HepG2 (cell line): Measurements from ENCODE around the gene GALNT10. TPM values are rescaled to one million over a fixed set of nuclear protein-coding genes. Genes with fewer than 3 reads are reported as not detected.

Source experiments
- ATAC-seq: fragments of 200-7000 bp; cut with Tn5 transposase; 3 replicates; pipeline ENCODE4 v1.9.1; 2020; ENCODE audit warnings: mild to moderate bottlenecking, moderate library complexity
- BruUV-seq: library from RNA; stranded (reverse); fragments of 400-500 nt; replicated peaks from 2 replicates; lab custom pipeline; 2021; lab: Mats Ljungman, UMichigan
- CTCF ChIA-PET: fragments of 300-600 bp; formaldehyde crosslinking; extraction: SDS; loops from one replicate; lab custom pipeline; 2021; ENCODE audit warnings: low total read pairs, inconsistent platforms, low intra/inter-chr PET ratio; lab: Yijun Ruan, JAX
- POLR2A ChIA-PET: fragments of 350-600 bp; sonication (Branson Sonifier 250); formaldehyde crosslinking; loops from one replicate; lab custom pipeline; 2020; ENCODE audit warnings: antibody characterized with exemption, inconsistent platforms; lab: Yijun Ruan, JAX
- DNase-seq: peaks from one replicate; pipeline ENCODE4 v3.0.0-alpha.2; 2015; ENCODE audit warnings: low spot score
- FAIRE-seq: peaks from 3 replicates; lab custom pipeline; 2011; peaks lifted over from hg19 to GRCh38; lab: Jason Lieb, UNC
- H2AFZ ChIP-seq: one replicate; pipeline ENCODE4 v1.6.1; 2011; ENCODE audit warnings: low read length, inconsistent platforms
- H3K27ac ChIP-seq: fragments of 300-600 bp; 3 replicates; pipeline ENCODE4 v1.8.0; 2011; ENCODE audit warnings: mixed run types, mild to moderate bottlenecking, mixed read lengths, low read length, inconsistent platforms; ENCODE audit not compliant: insufficient read depth; ENCODE audit errors: extremely low read length
- H3K27me3 ChIP-seq, 2 experiments: fragments of 200-600 bp in 1 of 2; 2 replicates in 1 of 2; 3 replicates in 1 of 2; pipeline versions ENCODE4 v1.6.0 to v1.8.0; 2011; ENCODE audit warnings: low read length in 2 of 2, mild to moderate bottlenecking in 2 of 2, moderate library complexity in 2 of 2, inconsistent platforms in 1 of 2; ENCODE audit not compliant: insufficient read depth in 2 of 2, control insufficient read depth in 1 of 2
- H3K36me3 ChIP-seq, 2 experiments: fragments of 200-600 bp in 1 of 2; replicated peaks in 1 of 2; 2 replicates in 1 of 2; 3 replicates in 1 of 2; pipeline versions ENCODE4 v1.5.1 to v1.8.0; 2011; ENCODE audit warnings: low read length in 2 of 2, inconsistent platforms in 1 of 2; ENCODE audit not compliant: insufficient read depth in 2 of 2, control insufficient read depth in 1 of 2
- H3K4me1 ChIP-seq: 2 replicates; pipeline ENCODE4 v1.5.1; 2012; ENCODE audit warnings: low read length, inconsistent platforms; ENCODE audit not compliant: insufficient read depth
- H3K4me2 ChIP-seq: 2 replicates; pipeline ENCODE4 v1.6.0; 2011; ENCODE audit warnings: low read depth, low read length, inconsistent platforms
- H3K4me3 ChIP-seq, 3 experiments: fragments of 200-600 bp in 1 of 3; sonication (generic), shearing (Covaris generic) in 1 of 3; replicated peaks in 1 of 3; 2 replicates each; pipeline ENCODE4 v1.5.1; 2011 to 2016; ENCODE audit warnings: low read length in 3 of 3, inconsistent platforms in 2 of 3, low read depth in 2 of 3, mild to moderate bottlenecking in 2 of 3, control low read depth in 1 of 3, mixed read lengths in 1 of 3; ENCODE audit not compliant: insufficient read depth in 1 of 3
- H3K79me2 ChIP-seq: one replicate; pipeline ENCODE4 v1.6.1; 2011; ENCODE audit warnings: low read length, inconsistent platforms; ENCODE audit not compliant: insufficient read depth
- H3K9ac ChIP-seq: 2 replicates; pipeline ENCODE4 v1.6.0; 2011; ENCODE audit warnings: mild to moderate bottlenecking, low read depth, low read length, inconsistent platforms; ENCODE audit not compliant: insufficient read depth
- H3K9me3 ChIP-seq: 2 replicates; pipeline ENCODE4 v1.5.1; 2012; ENCODE audit warnings: mild to moderate bottlenecking, low read length
- H4K20me1 ChIP-seq: 2 replicates; pipeline ENCODE4 v1.6.0; 2011; ENCODE audit warnings: inconsistent platforms, mild to moderate bottlenecking, low read length, moderate library complexity; ENCODE audit not compliant: insufficient read depth
- AHDC1 ChIP-seq: sonication (generic); formaldehyde crosslinking; IDR thresholded peaks from 2 replicates; pipeline ENCODE4 v1.5.1; 2020; ENCODE audit warnings: mild to moderate bottlenecking, missing genetic modification reagents, borderline replicate concordance
- ATF4 ChIP-seq, 2 experiments: fragments of 450-650 bp in 1 of 2; sonication (generic) in 1 of 2; formaldehyde crosslinking; IDR thresholded peaks; 2 replicates each; pipeline versions ENCODE4 v1.5.0 to v1.8.0; 2020 to 2022; ENCODE audit warnings: mild to moderate bottlenecking in 1 of 2, missing genetic modification reagents in 1 of 2
- MIER3 ChIP-seq: IDR thresholded peaks from 2 replicates; pipeline ENCODE4 v1.6.1; 2016; ENCODE audit warnings: missing compliant biosample characterization, borderline replicate concordance
- MYPOP ChIP-seq: sonication (generic); formaldehyde crosslinking; IDR thresholded peaks from 2 replicates; pipeline ENCODE4 v1.8.1; 2023; ENCODE audit warnings: mild to moderate bottlenecking, moderate library complexity, missing genetic modification reagents
- NPAS2 ChIP-seq: sonication (generic); formaldehyde crosslinking; IDR thresholded peaks from 2 replicates; pipeline ENCODE4 v1.8.0; 2022; ENCODE audit warnings: mild to moderate bottlenecking, missing genetic modification reagents, borderline replicate concordance
- NR2F6 ChIP-seq, 2 experiments: IDR thresholded peaks; 2 replicates each; pipeline ENCODE4 v1.6.1; 2016; ENCODE audit warnings: antibody characterized with exemption in 1 of 2, mild to moderate bottlenecking in 1 of 2
- ONECUT2 ChIP-seq: sonication (generic); formaldehyde crosslinking; IDR thresholded peaks from 2 replicates; pipeline ENCODE4 v1.4.0; 2020; ENCODE audit warnings: missing genetic modification reagents
- ZBTB37 ChIP-seq: sonication (generic); formaldehyde crosslinking; IDR thresholded peaks from 2 replicates; pipeline ENCODE4 v1.4.0; 2020; ENCODE audit warnings: mild to moderate bottlenecking, missing genetic modification reagents
- ZFY ChIP-seq: sonication (generic); formaldehyde crosslinking; IDR thresholded peaks from 2 replicates; pipeline ENCODE4 v1.4.0; 2020; ENCODE audit warnings: missing genetic modification reagents
- ZNF3 ChIP-seq: IDR thresholded peaks from 2 replicates; pipeline ENCODE4 v1.7.0; 2017; ENCODE audit warnings: inconsistent platforms
- ZNF34 ChIP-seq: sonication (generic); formaldehyde crosslinking; IDR thresholded peaks from 2 replicates; pipeline ENCODE4 v1.4.0; 2020; ENCODE audit warnings: mild to moderate bottlenecking, missing genetic modification reagents, borderline replicate concordance
- ZNF569 ChIP-seq: sonication (generic); formaldehyde crosslinking; IDR thresholded peaks from 2 replicates; pipeline ENCODE4 v1.5.0; 2020; ENCODE audit warnings: mild to moderate bottlenecking, missing genetic modification reagents, moderate library complexity, borderline replicate concordance
- WGBS: methylation state at CpG from one replicate; pipeline ENCODE4 v1.1.6; 2017; ENCODE audit warnings: low lambda C conversion rate; 5-methylcytosine and 5-hydroxymethylcytosine counted together
- in situ Hi-C: cut with HindIII; loops from 2 replicates; pipeline ENCODE4 v1.10.0; 2017; ENCODE audit warnings: low pct_unique_long_range_greater_than_20kb; ENCODE audit not compliant: extremely low pct_ligation_motif_present
- intact Hi-C: fragments of 100-400 bp; cut with micrococcal nuclease; formaldehyde crosslinking; loops from one replicate; pipeline ENCODE4 v1.10.0; 2022; ENCODE audit not compliant: unreplicated experiment
- polyA plus RNA-seq, 8 experiments: library from polyadenylated mRNA; depleted of rRNA in 3 of 8; stranded (reverse) in 7 of 8; unstranded in 1 of 8; fragments of >200 nt; fragmentation: Illumina TruSeq in 4 of 8; extraction: Trizol in 4 of 8; gene quantifications; 2 replicates each; pipeline versions ENCODE4 v1.2.1 to v1.2.3, GENCODE V29; 2011 to 2016; ENCODE audit warnings: low read depth in 4 of 8, missing spikeins in 1 of 8, mixed read lengths in 1 of 8; ENCODE audit not compliant: insufficient read depth in 1 of 8
- total RNA-seq, 5 experiments: library from RNA; depleted of rRNA; stranded (reverse); fragments of >200 nt; fragmentation: Illumina TruSeq; extraction: Trizol; gene quantifications; 2 replicates each; pipeline ENCODE4 v1.2.3, GENCODE V29; 2016; ENCODE audit warnings: low read depth in 1 of 5
- TF ChIP-seq, protein P1 (sequence below): sonication (generic); formaldehyde crosslinking; IDR thresholded peaks from 2 replicates; pipeline ENCODE4 v1.4.0; 2020; ENCODE audit warnings: mild to moderate bottlenecking, missing genetic modification reagents, borderline replicate concordance

GALNT10 gene
- total and polyA plus RNA-seq, 2 of the 13 experiments (the other 11 are each of a cell fraction or from before 2014, with no cell fraction given), result 8.1 to 11.2 TPM

DNA sequence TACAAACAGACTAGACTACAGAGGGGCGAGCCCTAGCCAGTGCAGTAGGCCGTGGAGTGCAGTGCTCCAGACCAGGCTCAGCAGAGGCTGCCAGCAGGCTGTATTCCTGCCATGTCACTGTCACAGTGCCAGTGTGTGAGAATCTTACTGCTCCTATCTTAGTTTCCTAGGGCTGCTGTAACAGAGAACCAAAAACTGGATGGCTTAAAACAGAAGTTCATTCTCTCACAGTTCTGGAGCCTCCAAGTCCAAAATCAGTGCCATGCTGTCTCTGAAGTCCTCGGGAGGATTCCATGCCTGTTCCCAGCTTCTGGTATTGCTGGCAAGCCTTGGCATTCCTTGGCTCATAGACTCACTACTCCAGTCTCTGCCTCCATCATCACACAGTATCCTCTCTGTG is 180.3 kb downstream of the GALNT10 start:
- Histone ChIP-seq H4K20me1 (no peaks in the 10 kb centered on the region), H3K36me3 (no peaks in the 10 kb centered on the region), H3K9me3 (no peaks in the 10 kb centered on the region), H3K27me3 (no peaks in the 10 kb centered on the region), H3K4me3 (no peak overlapping the region), H2AFZ (no peak overlapping the region), H3K4me2 (no peak overlapping the region), H3K4me1 (peaks cover 42% of the 10 kb centered on the region), H3K9ac (no peak overlapping the region), H3K27ac (no peak overlapping the region), H3K79me2 (no peaks in the 10 kb centered on the region)
- TF ChIP-seq ATF4 (CRISPR knock-in tag; IDR thresholded peaks at IDR 0.05) (no peak), ZBTB37 (CRISPR knock-in tag) (no peak), NR2F6 (IDR thresholded peaks at IDR 0.05) (no peak), NR2F6 (CRISPR knock-in tag; IDR thresholded peaks at IDR 0.05) (no peak), ZNF34 (CRISPR knock-in tag) (no peak), MYPOP (CRISPR knock-in tag) (no peak), ZNF569 (CRISPR knock-in tag) (no peak), ZNF3 (CRISPR knock-in tag) (no peak), ONECUT2 (CRISPR knock-in tag) (no peak), NPAS2 (no peak), MIER3 (CRISPR knock-in tag) (no peak), ZFY (no peak), AHDC1 (CRISPR knock-in tag) (no peak)
- TF ChIP-seq, protein P1, sequence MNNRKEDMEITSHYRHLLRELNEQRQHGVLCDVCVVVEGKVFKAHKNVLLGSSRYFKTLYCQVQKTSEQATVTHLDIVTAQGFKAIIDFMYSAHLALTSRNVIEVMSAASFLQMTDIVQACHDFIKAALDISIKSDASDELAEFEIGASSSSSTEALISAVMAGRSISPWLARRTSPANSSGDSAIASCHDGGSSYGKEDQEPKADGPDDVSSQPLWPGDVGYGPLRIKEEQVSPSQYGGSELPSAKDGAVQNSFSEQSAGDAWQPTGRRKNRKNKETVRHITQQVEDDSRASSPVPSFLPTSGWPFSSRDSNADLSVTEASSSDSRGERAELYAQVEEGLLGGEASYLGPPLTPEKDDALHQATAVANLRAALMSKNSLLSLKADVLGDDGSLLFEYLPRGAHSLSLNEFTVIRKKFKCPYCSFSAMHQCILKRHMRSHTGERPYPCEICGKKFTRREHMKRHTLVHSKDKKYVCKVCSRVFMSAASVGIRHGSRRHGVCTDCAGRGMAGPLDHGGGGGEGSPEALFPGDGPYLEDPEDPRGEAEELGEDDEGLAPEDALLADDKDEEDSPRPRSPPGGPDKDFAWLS (CRISPR knock-in tag), result no peak
- no peak for FAIRE-seq
- ChIA-PET POLR2A (no interaction called here), CTCF (no interaction called here)
- no peak for ATAC-seq
- no TSS peak for BruUV-seq
- intact Hi-C loops (no loop called here), in situ Hi-C loops (no loop called here)
- no peak for DNase-seq
- 100% methylated on average over 3 of the region's 3 CpGs for WGBS
